GM18868 (cell line): Measurements from ENCODE around the gene SMARCA4.

ENCODE experiments used
- ATAC-seq: cut with Tn5 transposase; IDR thresholded peaks from one replicate; pipeline ENCODE4 v1.9.1; 2021; ENCODE audit warnings: mild to moderate bottlenecking, moderate library complexity; ENCODE audit not compliant: unreplicated experiment

The SMARCA4 gene

DNA sequence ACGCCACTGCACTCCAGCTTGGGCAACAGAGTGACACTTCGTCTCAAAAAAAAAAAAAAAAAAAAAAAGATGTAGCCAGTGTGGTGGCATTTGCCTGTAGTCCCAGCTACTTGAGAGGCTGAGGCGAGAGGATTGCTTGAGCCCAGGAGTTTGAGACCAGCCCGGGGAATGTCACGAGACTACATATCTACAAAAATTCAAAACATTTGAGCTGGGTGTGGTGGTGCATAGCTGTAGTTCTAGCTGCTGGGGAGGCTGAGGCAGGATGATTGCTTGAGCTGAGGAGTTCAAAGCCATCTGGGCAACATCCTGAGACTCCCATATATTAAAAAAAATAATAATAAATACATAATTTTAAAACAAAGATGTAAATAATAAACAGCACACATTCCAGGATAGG lies 46.6 kb downstream of the SMARCA4 start:
- ATAC-seq: no peak

GRCh38 chr19:11007962-11008532 lies 47.2 kb downstream of the SMARCA4 start:
- no peak for ATAC-seq

DNA sequence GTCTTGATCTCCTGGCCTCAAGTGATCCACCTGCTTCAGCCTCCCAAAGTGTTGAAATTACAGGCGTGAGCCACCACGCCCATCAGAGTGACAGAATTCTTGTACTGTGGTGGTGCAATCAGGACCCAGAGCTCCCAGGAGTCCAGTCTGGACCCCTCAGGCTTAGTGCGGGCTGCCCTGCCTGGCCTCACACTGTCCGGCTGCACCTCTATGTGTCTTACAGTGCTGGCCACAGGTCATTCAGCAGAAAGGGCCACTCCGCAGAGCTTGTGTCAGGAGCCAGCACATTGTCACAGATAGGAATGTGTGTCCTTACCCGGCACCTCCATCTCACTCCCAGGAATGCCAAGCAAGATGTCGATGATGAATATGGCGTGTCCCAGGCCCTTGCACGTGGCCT lies 49.2 kb downstream of the SMARCA4 start:
- no peak for ATAC-seq

DNA sequence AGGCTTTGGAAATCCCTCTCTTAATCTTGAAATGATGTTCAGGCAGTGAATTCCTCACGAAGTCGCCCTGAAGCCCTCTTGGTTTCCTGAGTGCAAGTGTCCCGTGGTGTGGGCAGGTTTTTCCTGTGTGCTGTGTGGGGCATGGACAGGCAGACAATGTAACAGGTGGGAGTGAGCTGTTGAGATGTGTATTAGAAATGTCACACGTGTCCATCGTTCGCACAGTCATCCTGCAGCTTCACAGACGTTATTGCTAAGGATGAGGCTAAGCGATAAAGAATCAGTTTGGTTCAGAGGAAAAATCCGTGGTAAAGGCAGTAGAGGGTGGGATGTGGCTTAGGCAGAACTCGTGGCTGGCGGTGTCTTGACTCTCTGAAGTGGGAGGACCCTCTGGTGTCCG lies 51.7 kb downstream of the SMARCA4 start:
- ATAC-seq: no peak

DNA sequence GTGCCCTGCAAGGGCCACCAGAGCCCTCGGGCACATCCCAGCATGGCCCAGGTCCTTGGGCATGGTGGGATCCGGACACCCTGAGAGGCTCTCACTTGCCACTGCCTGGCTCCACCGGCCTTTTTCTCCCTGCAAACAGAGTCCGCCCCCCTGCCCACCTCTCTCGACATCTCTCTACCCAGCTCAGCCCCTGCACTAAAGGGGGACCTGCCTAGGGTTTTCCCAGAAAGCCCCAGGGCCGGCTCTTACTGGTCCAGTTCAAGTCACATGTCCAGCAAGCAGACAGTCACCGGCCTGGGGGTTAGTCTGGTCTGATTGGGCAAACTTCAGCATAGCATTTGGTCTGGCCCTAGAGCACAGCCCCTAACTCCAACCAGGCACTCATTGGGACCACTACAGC lies 52.9 kb downstream of the SMARCA4 start:
- ATAC-seq: no peak

DNA sequence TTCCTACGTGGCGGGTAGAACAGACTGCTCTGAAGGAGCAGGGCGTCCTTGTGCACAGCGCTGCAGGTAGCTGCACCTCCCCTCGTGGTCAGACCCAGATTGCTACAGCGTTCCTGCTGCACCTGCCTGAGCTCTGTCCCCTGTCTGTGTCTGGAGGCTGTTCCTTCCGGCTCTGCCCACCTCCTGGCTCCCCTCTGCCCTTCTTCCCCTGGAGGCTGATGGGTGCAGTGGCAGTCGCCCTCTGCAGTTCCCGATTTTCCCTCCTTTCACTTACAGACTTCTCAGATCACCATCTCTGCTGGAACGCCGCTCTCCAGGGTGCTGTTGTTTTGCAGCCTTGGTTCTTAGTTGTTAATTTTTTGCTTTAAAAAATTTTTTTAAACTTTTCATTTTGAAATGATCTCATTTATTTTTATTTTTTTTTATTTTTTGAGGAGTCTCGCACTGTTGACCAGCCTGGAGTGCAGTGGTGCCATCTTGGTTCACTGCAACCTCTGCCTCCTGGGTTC lies 53.6 kb downstream of the SMARCA4 start:
- ATAC-seq: no peak

DNA sequence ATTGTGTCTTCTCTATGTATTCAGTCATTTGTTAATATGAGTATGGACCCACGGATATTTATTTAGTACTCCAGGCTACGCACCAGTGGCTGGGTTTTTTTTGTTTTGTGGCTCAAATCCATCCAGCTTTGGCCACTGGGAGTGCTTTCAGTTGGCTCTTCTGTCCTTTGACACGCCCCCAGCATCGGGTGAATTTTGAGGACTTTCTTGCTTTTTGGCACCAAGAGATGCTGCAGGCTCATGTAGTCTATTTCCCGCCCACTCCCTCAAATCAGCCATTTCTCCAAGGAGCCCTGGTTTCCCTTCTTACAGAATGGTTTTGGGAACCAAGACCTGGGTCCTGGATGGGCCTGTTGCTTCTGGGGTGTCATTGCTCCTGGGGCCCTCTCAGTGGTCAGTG lies 55.8 kb downstream of the SMARCA4 start:
- no peak for ATAC-seq

- ATAC-seq: no peak
Observed at GRCh38 chr19:11017275-11018035, 56.6 kb downstream of the SMARCA4 start.

GRCh38 chr19:11018179-11018578 lies 57.3 kb downstream of the SMARCA4 start:
- no peak for ATAC-seq

DNA sequence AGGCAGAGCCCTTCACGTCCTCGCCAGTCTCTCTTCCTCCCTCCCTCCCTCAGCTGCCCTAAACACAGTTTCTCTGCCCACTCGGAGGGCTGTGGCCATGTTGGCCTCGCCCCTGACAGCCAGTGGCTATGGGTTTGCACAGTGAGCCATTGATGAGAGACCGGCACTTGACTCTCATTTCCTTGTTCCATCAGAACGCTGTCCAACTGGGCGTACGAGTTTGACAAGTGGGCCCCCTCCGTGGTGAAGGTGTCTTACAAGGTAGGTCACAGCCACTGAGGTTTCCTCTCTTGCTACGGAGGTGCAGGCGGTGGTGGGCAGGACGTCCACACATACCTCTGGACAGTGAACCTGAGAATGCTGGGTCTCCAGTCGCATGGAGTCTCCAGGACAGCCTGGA lies 57.9 kb downstream of the SMARCA4 start:
- ATAC-seq: no peak

DNA sequence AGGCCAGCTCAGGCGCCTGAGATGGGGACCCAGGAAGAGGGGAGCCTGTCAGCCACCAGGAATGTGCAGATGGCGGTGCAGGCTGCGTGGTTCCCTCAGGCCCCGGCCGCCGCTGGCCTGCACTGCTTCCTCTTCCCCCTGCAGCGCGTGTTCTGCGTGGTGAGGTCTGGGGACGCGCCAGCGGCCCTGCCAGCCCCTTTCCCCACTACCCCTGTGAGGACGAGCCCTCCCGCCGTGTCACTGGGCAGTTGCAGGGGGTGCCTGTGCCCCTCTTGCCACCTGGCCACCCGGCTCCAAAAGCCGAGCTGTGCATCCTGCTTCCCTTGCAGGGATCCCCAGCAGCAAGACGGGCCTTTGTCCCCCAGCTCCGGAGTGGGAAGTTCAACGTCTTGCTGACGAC lies 58.4 kb downstream of the SMARCA4 start:
- no peak for ATAC-seq

- no peak for ATAC-seq
Observed at GRCh38 chr19:11019824-11020223, 59.0 kb downstream of the SMARCA4 start.

GRCh38 chr19:11020423-11020822 lies 59.6 kb downstream of the SMARCA4 start:
- ATAC-seq: no peak

GRCh38 chr19:11020982-11021759 lies 60.3 kb downstream of the SMARCA4 start:
- no peak for ATAC-seq

DNA sequence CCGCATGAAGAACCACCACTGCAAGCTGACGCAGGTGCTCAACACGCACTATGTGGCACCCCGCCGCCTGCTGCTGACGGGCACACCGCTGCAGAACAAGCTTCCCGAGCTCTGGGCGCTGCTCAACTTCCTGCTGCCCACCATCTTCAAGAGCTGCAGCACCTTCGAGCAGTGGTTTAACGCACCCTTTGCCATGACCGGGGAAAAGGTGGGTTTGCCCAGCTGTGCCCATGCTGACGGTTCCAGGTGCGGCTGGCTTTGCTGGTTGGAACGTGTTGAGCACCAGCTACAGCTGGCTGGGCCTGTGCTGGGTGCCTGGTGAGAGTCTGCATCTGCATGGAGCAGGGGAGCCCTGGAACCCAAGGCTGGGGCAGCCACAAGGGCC lies 60.9 kb downstream of the SMARCA4 start:
- no peak for ATAC-seq

DNA sequence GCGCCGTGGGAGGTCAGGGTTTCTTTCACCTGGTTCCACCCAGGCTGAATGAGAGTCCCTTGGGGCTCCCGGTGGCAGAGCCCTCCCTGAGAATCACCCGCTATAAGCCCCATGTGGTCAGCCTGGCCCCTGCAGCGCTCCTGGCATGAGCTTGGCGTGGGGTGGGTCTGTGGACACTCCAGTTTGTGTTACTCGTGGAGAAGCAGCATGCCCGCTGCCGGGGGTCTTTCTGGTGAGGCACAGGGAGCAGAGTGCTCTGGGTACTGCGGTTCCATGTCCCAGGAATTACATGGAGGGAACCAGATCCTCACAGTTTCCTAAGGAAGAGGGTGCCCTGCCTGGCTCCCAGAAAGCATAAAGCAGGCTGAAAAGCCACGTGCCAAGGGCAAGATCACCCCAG lies 62.2 kb downstream of the SMARCA4 start:
- no peak for ATAC-seq

DNA sequence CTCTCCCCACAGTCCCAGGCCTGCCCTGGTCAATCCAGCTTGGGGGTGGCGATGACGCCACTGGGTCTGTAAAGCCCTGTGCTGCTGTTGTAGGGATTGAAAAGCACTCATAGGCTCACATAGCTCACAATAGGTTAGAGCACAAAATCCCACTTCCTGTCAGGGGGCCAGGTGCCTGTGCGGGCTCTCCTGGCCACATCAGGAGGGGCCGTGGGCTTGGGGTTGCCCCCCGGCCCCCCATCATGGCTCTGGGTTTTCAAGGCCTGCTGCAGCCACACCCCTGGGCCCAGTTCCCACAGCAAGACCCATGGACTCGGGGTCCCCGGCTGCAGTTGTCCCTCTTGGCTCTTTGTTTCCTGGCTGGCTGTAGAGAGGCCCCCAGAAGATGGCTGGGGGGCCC lies 62.9 kb downstream of the SMARCA4 start:
- ATAC-seq: no peak

DNA sequence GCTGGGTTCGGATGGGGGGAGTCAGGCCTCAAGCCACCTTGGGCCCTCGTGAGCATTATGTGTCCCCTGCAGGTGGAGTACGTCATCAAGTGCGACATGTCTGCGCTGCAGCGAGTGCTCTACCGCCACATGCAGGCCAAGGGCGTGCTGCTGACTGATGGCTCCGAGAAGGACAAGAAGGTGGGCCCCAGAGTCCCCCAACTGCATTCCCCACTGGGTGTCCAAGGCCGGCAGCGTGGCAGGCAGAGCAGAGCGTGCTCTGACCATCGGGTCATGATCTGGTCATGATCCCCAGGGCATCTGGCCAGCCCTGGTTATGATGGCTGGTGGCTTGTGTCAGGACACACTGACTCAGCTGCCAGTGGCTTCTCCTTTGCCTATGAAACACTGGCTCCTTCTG lies 63.4 kb downstream of the SMARCA4 start:
- ATAC-seq: no peak

DNA sequence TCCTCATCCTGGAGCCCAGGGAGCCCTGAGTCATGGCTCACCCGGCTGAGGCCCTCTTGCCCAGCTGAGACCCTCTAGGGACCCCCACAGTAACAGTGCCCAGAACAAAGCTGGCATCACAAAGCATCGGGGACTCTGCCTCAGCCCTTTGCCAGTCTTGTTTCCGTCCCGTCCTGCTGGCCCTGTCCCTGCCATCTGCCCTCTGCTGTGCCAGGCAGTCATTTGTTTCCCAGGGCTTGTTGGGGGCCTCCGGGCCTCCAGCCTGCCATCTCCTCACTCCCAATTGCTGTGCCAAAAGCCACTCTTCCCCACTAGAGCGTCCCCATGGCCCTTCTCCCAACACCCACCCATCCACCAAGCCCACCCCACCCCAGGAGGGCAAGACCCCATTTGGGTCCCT lies 64.2 kb downstream of the SMARCA4 start:
- no peak for ATAC-seq

GRCh38 chr19:11025445-11025844 lies 64.6 kb downstream of the SMARCA4 start:
- no peak for ATAC-seq

DNA sequence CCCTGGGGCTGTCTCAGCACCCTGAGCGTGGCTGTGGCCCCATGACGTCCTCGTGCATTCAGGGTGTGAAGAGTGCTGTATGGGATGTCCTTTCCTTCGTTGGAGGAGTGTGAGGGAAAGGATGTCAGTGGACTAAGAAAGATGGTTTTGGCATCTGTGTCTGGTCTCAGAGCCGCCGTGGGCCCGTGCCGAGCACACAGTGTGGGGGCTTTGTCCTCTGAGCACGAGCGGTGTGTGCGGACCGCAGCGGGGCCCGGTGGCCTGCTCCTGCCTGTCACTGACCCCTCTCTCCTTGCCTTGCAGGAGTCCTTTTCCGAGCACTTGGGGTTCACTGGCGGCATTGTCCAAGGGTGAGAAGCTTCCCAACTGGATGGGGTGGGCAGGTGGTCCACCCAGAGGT lies 65.2 kb downstream of the SMARCA4 start:
- ATAC-seq: no peak

DNA sequence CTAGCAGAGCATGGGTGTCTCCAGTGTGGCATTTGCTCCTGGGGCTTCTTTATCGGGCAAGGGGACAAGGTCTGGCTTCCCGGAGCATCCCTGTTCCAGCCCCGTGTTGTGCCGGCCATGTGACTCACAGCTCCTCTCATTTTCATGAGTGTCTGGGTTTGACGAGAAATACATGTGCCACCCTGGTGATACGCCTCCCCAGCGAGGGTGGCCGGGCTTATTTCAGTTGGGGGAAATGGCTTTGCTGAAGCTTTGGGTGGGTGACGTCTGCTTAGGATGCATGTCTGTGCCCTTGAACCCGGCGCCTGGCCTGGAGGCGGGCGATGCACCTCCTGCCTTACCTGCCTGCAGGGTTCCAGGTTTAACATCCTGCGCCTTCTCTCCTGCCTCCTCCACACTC lies 66.6 kb downstream of the SMARCA4 start:
- ATAC-seq: no peak
